Kidney capillary endothelial cell (primary cell): ENCODE results near the gene PPFIA4.

Experiments used
- DNase-seq: peaks from one replicate; pipeline ENCODE4 v3.0.0-alpha.2; 2018; ENCODE audit warnings: low spot score

The PPFIA4 gene

DNA sequence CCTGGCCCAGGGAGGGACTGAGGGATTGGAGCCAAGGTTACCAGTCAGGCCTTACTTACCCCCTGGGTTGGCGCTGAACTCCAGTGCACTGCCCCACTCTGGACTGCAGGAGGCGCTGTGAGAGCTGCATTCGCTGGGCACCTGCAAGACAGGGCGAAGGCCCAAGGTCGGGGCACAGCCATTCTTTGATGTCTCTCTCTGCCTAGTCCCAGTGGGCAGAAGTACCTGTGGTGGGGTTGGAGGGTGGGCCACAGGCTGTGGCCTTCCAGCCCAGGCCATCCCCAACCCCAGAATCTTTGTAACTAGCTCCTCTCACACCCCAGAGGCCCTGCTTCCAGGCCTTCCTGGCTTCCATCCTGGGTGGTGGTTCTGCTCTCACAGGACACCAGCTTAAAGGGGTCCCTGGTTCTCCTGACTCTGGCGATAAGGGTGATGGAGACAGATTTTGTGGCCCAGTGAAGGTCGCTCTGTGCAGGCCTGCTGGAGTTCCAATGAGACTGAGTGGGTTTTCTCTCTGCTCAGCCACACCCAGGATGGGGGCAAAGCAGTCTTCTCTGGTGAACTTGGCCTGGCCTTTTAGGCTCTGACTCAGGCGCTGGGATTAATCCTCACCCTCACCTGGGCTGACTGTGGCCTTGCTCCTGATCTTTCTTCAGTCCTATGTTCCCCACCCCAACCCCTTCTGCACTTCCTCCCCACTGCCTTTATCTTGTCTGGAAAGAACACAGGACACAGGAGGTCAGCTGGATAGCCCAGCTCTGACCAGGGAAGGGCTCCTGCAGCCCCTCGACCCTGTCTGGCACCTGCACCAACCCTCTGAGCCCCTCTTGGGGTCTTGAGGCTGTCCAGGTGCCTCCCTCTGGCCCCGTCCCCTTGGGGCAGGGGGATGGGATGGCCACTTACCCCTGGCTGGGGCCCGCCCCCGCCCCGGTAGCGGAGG is 58.6 kb downstream of the PPFIA4 start:
- no peak for DNase-seq

DNA sequence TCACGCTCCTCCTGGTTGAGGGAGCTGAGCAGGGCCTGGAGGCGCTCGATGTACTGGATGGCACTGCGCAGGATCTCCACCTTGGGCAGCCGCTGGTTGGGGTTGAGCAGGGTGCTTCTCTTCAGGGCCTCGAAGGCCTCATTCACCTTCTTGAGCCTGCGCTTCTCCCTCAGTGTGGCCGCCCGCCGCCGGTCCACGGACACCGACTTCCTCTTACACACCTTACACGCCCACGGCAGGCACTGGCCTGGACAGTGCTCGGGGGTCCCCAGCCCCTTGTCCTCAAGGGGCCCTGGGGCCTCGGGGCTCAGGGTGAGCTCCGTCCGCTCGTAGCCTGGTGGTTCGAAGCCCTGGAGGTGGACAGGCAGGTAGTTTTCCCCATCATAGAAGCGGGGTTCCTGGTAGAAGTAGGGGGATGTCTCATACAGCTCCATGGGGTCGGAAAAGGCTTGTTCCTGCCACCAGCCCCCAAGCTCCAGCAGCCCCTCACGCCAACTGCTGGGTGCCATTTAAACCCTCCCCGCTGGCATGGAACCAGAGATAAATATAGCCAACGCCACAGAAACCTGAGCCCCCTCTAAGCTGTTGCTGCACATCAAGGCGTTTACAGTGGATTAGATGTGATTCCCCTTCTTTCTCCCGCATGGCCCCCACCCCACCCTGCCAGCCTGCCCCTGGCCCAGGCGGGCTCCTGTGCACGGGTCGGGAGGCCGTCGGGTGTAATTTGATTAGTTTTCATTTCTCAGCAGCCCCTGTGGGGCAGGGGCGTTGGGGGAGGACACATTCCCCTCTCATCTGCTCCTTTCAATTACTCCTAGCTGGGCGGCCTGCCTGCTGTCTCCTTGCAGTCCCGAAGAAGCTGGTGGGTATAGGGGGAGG is 59.5 kb downstream of the PPFIA4 start, which contains the start of gene MYOG:
Gene MYOG, minus strand, starts transcription at position 485 of the 879 bp plus-strand sequence. Its CDS starts 51 bp downstream, at position 434.
- DNase-seq, result no peak

DNA sequence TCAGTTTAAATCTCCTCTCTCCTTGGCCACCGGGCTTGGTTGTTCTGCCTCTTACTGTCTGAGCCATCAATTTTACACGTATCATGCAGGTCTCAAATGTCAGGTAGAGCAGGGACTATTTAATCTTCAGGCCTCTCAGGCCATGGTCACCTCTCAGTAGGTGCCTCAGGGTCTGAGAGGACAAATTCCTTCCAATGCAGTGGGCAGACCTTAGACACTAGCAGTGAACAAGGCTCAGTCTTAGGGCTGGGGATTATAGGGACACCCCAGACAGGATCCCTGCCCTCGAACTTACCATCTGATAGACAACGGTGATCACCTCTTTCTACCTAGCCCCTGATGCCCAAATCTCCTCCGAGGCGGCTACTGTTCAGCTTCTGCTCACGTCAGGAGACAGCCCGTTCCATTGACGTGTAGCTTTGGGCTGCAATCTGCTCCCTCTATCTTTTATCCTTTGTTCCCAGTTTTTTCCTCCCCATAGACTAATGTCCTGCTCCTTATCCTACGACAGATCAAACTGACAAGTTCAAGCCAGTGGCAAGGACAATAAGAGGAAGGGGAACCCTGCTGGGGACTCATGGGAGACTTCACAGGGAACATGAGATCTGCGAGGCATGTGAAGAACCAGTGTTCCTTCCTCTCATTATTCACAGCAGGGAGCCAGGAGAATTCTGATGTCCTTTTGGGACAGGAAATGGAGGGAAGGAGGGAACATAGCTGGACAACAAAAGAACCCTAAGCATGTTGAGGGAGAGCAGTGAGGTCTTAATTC is 60.9 kb downstream of the PPFIA4 start:
- no peak for DNase-seq

DNA sequence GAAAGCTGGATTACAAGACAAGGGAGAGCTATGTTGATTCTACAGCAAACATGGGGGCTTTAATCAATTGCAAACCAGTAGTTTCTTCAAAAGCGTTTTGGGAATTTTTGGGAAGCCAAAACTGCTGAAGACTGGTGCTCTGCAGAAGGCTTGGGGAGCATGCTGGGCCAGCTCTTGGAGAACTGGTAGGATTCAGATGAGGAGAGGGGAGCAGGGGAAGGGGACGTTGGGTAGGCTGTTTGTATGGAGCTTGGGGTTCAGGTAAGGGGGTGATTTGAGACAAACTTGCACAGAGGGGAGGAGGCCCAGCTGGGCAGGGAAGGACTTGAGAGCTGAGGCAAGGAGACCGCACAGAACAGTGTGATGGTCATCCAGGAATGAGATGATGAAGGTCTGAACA is 62.1 kb downstream of the PPFIA4 start:
- no peak for DNase-seq

DNA sequence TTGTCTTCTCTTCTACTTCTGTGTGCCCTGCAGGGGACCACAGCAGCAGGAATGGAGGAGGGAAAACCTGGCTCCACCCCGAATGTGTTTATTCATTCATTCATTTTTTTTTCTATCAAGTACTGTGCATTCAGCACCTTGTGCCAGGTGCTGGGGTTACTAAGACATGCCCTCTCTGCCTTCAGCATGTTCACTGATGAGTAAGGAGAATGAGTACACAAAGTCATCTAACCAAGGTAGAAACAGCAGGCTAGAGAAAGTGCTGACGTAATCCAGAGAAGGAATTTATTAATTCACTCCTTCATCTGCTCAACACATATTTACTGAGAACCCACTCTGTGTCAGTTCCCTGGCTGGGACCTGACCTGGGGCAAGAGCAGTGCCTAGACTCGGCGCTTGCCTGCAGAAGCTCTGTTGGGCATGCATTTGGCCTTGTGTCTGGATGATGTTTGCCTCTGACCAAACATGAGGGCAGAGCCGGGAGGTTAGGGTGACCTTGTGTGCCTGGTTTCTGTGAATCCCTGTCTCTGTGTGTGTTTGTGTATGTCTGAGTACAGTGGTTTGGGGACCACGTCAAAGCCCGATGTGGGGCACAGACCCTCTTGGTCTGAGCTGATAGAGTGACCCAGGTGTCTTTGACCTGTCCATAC is 62.8 kb downstream of the PPFIA4 start:
- no peak for DNase-seq

DNA sequence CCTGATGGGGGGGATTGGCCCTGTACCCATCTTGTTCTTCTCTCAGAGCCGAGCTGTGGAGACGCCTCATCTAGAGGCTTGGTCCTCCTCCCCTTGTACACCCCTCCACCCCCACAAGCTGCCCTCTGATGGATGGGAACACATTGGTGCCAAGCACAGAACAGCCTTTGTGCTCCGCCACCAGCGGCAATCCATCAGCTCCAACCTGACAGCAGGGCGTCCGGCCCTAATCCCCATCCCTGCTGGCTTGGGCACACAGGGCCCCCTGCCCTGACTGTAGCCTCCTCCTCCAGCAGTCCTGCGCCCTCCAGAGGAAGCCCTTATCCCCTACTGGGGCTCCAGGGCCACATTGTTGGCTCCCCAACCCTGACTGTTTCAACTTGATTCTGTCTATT is 63.4 kb downstream of the PPFIA4 start:
- DNase-seq, result no peak

DNA sequence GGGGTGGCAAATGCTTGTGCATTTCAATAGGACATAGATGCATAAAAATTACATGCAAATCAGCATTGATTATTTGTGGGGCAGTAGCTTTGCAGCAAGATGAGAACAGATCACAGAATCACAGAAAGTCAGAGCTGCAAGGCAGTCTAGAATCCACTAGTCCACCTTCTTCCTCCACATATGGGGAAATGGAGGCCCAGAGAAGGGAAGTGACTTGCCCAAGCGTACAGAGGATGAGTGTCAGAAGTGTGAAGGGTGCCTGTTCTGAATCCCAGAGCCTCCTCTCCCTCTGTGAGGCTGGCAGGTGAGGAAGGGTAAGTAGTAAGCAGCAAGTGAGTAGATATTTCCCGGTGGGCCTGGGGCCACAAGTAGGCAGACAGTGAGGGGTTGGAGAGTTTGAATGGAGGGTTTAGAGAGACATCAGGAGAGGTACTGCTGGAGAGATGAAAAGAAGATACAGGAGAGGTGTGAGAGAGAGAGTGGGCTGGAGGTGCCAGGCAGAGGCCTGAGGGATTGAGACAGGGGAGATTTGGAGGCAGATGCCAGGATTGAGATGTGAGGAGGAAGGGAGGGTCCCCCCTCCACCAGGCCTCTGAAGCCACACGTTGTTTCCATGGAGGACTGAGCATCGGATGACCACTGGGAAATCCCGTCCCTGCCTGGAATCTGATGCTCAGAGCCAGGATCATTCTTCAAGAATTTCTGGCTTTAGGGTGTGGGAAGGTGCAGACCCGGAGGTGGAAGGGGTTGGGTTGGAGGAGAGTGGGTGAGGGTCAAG is 64.3 kb downstream of the PPFIA4 start:
- no peak for DNase-seq

DNA sequence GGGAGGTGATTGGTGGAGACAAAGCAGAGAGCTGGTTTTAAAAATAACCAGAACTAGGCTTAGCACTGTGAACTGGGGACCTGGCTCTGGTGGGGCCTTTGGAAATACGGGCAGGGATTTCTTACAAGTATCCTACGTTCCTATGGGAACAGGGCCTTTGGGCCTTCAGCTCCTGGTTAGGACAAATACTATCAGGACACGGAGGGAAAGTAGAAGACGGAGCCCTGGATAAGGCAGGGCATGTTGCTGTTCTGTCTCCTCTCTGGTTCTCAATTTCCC is 64.8 kb downstream of the PPFIA4 start:
- DNase-seq, result no peak

DNA sequence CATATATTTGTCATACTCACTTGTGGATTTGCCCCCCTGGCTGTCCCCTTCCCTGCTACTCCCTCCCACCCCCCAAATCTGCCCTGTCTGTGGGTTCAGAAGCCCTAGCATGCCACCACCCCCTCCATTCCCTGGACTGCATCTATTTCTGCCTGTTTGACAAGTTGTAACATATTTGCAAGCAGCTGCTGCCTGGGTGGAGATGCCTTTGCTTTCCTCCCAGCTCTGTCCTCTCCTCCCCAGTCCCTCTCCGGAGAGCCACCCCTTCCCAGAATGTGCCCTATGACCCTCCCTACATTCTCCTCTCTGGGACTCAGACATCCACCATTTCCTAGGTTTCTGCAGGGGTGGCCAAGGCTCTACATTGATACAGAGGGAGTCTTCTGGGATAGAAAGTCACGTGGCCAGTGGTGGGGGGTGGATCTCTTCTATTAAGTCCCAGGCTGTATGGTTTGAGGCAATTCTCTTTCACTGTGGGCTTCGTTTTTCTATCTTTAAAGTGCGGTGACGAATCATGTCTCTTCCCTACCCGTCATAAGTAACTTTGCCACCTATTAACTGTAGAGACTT is 65.6 kb downstream of the PPFIA4 start:
- DNase-seq, result no peak

DNA sequence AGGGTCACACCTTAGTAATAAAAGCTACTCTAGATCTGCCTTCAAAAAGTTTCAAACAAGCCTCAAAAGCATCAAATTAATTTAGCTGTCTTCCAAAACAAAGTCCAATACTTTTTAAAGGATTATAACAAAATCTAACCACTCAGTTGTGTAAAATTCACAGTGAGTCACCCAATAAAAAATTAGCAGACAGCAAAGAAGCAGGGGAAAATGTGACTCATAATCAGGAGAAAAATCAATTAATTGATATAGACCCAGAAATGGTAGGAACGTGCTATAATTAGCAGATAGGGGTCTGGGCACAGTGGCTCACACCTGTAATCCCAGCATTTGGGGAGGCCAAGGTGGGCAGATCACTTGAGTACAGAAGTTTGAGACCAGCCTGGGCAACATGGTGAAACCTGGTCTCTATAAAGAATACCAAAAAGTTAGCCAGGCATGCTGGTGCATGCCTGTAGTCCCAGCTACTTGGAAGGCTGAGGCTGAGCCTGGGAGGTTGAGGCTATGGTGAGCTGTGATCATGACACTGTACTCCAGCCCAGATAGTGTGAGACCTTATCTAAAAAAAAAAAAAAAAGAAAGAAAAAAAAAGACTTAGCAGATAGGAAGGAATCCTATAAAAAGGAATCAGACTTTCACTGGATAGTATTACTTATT is 67.6 kb downstream of the PPFIA4 start:
- DNase-seq, result no peak

DNA sequence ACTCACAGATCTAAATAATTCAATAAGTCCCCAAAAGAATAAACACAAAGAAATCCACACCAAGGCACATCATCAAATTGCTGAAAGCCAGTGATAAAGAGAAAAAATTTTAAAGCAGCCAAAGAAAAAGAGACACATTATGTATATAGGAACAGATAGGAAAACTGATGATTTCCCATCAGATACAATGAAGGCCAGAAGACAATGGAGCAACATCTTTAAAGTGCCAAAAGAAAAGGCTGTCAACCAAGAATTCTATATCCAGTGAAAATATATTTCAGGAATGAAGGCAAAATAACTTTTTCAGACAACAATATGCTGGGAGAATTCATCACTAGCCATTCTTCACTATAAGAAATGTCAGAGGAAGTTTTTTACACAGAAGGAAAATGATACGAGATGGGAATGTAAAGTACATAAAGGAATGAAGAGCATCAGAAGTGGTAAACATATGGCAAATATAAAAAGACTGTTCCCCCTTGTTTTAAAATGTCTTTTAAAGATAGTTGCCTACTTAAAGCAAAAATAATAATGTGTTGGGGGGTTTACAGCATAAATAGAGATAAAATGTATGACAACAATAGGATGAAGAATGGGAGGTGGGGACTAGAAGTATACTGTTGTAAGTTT is 68.9 kb downstream of the PPFIA4 start:
- no peak for DNase-seq

DNA sequence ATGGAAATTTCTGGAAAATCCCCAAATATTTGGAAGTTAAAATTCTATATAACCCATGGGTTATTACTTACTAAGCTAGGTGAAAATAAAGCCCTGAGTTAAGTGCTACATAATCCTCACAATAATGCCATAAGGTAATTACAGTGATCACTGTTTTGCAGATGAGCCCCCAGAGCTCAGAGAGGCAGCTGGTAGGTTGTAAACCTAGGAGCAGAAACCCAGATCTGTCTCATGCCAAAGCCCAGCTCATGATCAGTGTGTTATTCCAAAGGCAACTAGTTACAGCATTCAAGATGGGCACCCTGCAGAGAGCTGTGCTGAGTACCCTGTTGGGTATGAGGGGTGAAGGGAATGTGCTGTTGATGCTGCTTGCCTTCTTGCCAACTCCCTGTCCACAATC is 70.3 kb downstream of the PPFIA4 start:
- DNase-seq, result no peak

DNA sequence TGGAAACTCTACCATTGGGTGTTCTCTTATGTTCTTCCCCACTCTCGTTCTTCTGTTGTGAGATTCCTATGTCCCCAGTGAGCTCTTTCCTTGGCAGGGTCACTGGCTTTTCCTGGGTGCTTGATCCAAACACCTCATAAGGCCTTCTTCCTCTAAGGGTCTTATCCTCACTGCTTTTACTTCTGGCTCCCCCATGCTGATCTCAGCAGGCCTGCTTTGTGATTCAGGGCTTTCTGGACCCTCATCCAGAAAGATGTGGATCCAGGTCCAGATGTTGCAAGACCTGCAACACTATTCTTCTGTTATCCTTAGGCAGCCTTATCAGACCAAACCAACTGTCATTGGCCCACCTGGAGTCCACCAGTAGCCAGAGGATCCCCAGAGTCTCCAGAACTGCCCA is 70.7 kb downstream of the PPFIA4 start:
- DNase-seq, result no peak

DNA sequence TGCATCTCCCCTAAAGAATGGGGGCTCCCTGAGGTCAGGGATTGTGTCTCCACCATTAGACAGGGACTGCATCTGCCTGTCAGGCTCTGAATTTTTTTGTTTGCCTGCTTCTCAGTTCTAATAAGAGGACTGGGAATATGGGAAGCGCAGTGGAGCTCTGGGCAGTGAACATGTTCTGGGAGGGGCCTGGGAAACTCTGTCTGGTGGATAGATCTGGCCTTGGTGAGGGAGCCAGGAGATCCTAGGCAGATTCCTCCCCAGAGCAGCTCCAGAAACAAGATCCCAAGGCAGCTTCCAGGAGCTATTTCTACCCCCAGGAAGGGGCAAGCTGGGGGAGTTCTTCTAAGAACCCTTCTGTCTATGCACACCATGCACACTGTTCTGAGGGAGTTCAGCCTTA is 72.2 kb downstream of the PPFIA4 start:
- no peak for DNase-seq

DNA sequence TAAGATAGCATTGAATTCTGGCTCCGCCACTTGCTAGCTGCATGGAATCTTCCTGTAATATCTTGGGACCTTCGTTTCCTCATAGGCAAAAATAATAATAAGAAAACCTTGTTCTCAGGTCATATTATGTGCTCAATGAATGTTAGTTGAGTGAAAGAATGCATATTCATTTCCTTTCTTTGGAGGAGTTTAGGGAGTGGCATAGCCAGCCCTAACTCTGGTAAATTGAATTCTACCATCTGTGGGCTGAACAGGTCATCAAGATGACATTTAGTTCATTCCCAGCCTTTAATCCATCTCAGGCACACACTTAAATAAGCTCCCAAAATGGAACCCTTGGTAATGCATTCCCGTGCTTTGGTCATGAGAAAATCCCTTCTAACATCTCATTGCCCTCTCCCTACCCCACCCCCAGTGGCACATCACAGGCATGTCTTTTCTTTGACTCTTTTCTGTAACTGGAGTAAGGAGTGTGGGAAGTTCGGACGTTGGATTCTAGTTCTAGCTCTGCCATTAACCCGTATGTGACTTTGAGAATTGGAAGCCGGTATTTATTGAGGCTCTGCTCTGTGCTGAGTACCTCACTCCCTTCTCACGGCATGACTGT is 72.7 kb downstream of the PPFIA4 start:
- DNase-seq, result no peak

DNA sequence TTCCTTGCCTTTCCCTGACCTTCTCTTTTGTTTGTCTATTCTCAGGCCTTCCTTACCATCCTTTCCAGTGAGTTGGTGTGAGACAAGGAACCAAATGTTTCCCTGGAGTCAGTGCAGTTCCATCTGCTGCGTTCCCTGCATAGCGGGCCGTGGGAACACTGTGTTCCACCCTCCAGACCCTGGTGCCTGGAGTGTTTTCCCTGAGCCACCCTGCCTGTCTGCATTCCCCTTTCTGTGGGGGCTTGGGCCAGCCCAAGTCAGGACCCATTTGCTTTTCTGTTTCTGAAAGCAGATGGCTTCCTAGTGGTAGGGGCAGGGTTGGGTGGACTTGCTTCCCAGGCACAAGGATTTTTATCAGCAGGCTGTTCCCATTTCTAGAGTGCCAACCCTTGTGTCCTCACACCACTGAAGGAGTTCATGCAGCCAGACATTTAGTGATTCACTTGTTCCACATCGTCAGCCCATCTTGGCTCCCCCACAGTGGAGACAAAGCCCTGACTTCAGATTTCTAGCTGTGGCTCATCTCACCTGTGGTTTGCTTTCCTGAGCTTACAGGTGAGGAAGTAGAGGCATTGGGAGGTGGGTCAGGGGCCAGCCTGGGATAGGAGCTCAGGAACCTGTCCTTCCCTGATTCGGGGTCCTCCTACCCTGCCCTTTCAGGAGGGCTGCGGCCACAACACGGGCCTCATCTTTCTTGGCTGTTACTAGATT is 73.7 kb downstream of the PPFIA4 start:
- no peak for DNase-seq

DNA sequence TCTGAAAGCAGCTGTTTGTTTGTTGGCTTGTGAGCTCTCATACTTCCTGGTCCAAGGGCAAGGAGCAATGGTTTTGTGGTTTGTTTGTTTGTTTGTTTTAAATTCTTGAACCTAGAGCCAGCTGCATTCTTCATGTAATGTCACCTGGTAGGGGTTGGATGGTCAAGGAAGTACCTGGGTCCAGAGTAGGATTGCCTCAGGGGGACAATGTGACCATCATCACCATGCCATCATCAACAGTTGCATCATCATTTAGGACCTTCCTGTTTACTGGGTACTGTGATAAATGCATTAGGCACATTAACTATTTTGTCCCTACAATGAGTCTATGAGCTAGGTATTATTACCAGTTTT is 74.2 kb downstream of the PPFIA4 start:
- no peak for DNase-seq

DNA sequence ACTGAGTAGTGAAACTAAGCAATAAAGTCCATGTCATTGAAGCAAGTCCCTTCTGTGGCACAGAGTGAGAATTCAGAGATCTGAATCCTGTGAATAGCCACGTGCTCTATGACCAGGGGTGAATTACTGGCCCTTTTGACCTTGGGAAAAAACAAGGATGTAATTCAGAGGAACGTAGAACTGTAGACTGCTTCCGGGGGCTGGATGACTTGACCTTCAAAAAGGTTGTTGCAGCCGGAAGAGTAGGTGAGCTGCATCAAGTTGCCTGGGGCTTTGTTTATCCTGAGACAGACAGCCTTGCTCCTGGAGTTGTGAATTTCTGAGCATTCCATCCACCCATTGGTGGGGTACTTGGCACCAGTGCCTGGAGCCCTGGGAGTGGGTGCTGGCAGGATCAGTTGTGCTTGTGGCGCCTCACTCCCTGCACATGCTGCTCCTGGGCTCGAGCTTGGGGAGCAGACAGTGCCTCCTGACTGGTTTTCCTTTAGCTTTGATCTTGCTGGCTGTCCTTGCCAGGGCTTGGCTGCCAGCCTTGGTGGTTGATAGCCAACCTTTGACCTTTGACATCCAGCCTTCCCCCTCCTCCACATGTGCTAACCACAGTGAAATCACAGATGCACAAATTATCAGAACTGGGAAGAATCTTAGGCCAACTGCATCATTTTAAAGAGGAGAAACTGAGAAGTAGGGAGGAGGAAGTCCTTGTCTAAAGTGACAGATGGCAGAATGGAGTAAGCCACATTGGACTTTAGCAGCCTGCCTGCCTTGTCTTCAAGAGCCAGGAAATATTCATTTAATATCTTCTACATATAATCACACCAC is 75.7 kb downstream of the PPFIA4 start:
- DNase-seq, result no peak
